ENCODE measurements around the gene LRG1.

Gene LRG1

DNA sequence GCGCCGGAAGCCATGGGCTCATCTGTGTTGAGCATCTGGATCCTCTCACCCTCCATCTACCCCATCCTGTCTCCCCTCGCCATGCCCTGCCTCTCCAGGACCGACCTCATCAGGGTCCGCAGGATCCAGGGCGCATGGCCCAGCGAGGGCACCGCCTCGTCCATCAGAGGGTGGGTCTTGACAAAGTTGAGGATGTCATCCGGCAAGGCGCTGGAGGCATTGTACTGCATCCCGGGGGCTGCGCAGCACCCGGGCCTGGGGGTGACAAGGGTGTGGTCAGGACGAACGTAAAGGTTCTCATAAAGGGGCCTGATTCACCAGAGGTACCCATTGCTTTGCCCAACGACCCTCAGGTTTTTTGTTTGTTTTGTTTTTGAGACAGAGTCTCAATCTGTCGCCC, 10.2 kb upstream of the LRG1 start:
- TF ChIP-seq, protein P1, sequence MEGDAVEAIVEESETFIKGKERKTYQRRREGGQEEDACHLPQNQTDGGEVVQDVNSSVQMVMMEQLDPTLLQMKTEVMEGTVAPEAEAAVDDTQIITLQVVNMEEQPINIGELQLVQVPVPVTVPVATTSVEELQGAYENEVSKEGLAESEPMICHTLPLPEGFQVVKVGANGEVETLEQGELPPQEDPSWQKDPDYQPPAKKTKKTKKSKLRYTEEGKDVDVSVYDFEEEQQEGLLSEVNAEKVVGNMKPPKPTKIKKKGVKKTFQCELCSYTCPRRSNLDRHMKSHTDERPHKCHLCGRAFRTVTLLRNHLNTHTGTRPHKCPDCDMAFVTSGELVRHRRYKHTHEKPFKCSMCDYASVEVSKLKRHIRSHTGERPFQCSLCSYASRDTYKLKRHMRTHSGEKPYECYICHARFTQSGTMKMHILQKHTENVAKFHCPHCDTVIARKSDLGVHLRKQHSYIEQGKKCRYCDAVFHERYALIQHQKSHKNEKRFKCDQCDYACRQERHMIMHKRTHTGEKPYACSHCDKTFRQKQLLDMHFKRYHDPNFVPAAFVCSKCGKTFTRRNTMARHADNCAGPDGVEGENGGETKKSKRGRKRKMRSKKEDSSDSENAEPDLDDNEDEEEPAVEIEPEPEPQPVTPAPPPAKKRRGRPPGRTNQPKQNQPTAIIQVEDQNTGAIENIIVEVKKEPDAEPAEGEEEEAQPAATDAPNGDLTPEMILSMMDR (conservative IDR thresholded peaks at IDR 0.05; ENCODE audit: low read depth, low read length): no peak
- peaks cover 58% of the 10 kb centered on the region for H3K27me3 ChIP-seq (ENCODE audit: insufficient read depth, low read depth)
- H2AFZ ChIP-seq (ENCODE audit: low read depth): no peak overlapping the region
- H3K4me3 ChIP-seq (IDR thresholded peaks at IDR 0.05; ENCODE audit: insufficient read depth, low read depth, low read length): no peak overlapping the region
- no peak overlapping the region for H3K9ac ChIP-seq
- H4K20me1 ChIP-seq (ENCODE audit: insufficient read depth): no peaks in the 10 kb centered on the region
- H3K4me1 ChIP-seq (ENCODE audit: low read depth, poor library complexity, severe bottlenecking): no peaks in the 10 kb centered on the region
- no peaks in the 10 kb centered on the region for H3K79me2 ChIP-seq (ENCODE audit: insufficient read depth, low read depth)
- no peaks in the 10 kb centered on the region for H3K36me3 ChIP-seq (ENCODE audit: insufficient read depth)
- no peak overlapping the region for H3K4me2 ChIP-seq
- no peak overlapping the region for H3K27ac ChIP-seq

DNA sequence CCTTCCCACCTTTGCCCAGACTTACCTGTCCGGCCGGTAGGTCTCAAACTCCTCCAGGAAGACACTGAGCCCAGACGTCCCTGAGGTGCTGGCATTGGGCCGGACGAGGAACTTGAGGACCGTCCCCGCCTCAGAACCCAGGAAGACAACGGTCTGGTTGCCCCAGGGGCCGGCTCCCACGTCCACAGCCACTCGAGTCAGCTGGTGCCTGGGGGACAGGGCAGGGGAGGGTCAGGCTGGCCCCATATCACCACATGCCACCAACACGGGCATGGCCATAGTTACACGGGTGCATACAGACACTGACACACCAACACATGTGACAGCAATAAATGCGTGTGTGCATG, 8.4 kb upstream of the LRG1 start:
- no peak overlapping the region for H3K4me3 ChIP-seq (IDR thresholded peaks at IDR 0.05; ENCODE audit: insufficient read depth, low read depth, low read length)
- H3K27ac ChIP-seq: no peak overlapping the region
- no peaks in the 10 kb centered on the region for H4K20me1 ChIP-seq (ENCODE audit: insufficient read depth)
- TF ChIP-seq, protein P1 (conservative IDR thresholded peaks at IDR 0.05; ENCODE audit: low read depth, low read length): no peak
- H3K4me1 ChIP-seq (ENCODE audit: low read depth, poor library complexity, severe bottlenecking): no peaks in the 10 kb centered on the region
- no peak overlapping the region for H3K4me2 ChIP-seq
- H2AFZ ChIP-seq (ENCODE audit: low read depth): no peak overlapping the region
- no peaks in the 10 kb centered on the region for H3K79me2 ChIP-seq (ENCODE audit: insufficient read depth, low read depth)
- H3K9ac ChIP-seq: no peak overlapping the region
- peaks cover 58% of the 10 kb centered on the region for H3K27me3 ChIP-seq (ENCODE audit: insufficient read depth, low read depth)
- no peaks in the 10 kb centered on the region for H3K36me3 ChIP-seq (ENCODE audit: insufficient read depth)

DNA sequence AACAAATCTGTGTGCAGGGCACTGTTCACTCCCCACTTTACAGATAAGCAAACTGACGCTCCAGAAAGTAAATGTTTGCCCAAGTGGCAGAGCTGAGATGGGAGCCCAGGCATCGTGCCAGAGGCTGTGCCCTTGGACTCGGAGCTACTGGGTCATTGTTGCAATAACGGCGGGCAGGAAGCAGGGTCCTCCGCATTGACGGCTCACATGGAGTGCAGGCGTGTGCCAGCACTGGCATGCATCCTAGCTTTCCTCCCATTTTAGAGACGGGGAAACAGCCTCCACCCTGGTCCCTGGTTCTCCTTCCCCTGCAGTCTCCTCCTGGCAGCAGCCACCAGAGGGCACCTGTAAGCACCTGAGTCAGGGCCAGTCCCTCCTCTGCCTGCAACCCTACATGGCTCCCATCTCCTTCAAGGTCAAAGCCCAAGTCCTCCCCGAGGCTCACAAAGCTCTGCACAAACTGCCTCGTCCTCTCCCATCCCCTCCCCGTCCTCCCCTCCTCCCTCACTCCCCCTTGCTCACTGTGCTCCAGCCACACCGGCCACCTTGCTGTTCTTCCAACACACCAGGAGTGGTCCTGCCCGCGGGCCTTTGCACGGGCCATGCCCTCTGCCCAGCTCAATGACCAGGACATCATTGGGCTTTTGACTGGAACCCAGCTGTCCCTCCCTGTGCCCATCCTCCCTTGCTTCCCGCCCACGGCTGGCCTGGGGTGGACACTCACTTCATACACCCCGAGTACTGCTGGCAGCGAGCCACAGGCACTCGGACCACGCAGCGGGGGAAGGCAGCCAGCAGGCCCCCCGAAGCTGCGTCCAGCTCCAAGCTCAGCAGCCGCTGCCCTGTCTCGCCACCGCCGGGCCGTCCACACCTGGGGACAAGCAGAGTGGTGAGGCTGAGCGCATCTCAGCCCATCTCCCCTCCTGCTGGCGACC, 7.7 kb upstream of the LRG1 start:
- Histone ChIP-seq H3K79me2 (ENCODE audit: insufficient read depth, low read depth) (no peaks in the 10 kb centered on the region), H3K27ac (no peak overlapping the region), H3K9ac (no peak overlapping the region), H4K20me1 (ENCODE audit: insufficient read depth) (no peaks in the 10 kb centered on the region), H3K4me1 (ENCODE audit: low read depth, poor library complexity, severe bottlenecking) (peaks cover 4% of the 10 kb centered on the region), H3K4me3 (IDR thresholded peaks at IDR 0.05; ENCODE audit: insufficient read depth, low read depth, low read length) (no peak overlapping the region), H3K27me3 (ENCODE audit: insufficient read depth, low read depth) (peaks cover 54% of the 10 kb centered on the region), H2AFZ (ENCODE audit: low read depth) (no peak overlapping the region), H3K4me2 (no peak overlapping the region), H3K36me3 (ENCODE audit: insufficient read depth) (no peaks in the 10 kb centered on the region)
- TF ChIP-seq, protein P1 (conservative IDR thresholded peaks at IDR 0.05; ENCODE audit: low read depth, low read length): peak; percentile 44

DNA sequence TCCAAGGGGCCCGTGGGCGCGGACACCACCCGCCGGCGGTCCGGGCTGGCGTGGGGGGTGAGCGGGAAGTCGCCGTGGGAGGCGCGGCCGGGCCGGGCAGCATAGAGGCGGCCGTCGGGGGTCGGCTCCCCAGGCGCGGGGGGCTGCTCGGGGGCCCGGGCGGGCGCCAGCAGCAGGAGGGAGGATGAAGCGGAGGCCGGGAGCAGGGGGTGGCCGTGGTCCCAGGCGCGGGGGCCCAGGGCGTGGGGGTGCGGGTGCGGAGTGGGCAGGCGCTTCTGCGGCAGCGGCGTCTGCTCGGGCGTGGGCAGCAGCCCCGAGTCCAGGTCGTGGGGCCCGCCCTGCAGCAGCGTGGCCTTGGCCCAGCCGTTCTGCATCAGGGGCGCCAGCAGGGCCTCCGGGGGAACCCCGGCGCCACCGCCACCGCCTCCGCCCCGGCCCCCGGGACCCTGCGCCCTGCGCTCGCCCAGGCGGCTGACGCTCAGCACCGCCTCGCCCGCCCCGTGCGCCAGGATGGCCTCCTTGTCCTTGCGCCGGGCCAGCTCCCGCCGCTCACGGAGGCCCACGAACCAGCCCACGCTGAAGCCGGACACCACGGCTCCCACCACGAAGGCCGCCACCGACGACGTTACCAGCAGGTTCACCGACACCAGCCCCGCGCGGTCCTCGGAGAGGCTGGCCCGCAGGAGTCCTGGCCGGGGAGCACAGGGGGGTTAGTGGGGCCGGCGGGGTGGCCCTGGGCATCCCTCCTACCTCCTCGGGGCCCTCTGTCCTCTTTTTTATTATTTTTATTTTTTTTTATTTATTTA, 4.2 kb upstream of the LRG1 start:
- Histone ChIP-seq H3K27me3 (ENCODE audit: insufficient read depth, low read depth) (peaks cover 45% of the 10 kb centered on the region), H3K27ac (no peak overlapping the region), H3K36me3 (ENCODE audit: insufficient read depth) (no peaks in the 10 kb centered on the region), H3K4me2 (no peak overlapping the region), H3K79me2 (ENCODE audit: insufficient read depth, low read depth) (no peaks in the 10 kb centered on the region), H3K4me3 (IDR thresholded peaks at IDR 0.05; ENCODE audit: insufficient read depth, low read depth, low read length) (no peak overlapping the region), H2AFZ (ENCODE audit: low read depth) (no peak overlapping the region), H4K20me1 (ENCODE audit: insufficient read depth) (no peaks in the 10 kb centered on the region), H3K9ac (no peak overlapping the region), H3K4me1 (ENCODE audit: low read depth, poor library complexity, severe bottlenecking) (peaks cover 16% of the 10 kb centered on the region)
- TF ChIP-seq, protein P1 (conservative IDR thresholded peaks at IDR 0.05; ENCODE audit: low read depth, low read length): no peak

Measured in KMS-11 (cell line).